T-helper 1 cell (primary cell): ENCODE data around the gene ZBED5.
A peak's percentile ranks its signal among the peaks of the same experiment; 100 is the strongest.

Experiments
- DNase-seq, 5 donors: peaks; one replicate each; pipeline ENCODE4 v3.0.0-alpha.2; 2012 to 2020

Gene ZBED5

DNA sequence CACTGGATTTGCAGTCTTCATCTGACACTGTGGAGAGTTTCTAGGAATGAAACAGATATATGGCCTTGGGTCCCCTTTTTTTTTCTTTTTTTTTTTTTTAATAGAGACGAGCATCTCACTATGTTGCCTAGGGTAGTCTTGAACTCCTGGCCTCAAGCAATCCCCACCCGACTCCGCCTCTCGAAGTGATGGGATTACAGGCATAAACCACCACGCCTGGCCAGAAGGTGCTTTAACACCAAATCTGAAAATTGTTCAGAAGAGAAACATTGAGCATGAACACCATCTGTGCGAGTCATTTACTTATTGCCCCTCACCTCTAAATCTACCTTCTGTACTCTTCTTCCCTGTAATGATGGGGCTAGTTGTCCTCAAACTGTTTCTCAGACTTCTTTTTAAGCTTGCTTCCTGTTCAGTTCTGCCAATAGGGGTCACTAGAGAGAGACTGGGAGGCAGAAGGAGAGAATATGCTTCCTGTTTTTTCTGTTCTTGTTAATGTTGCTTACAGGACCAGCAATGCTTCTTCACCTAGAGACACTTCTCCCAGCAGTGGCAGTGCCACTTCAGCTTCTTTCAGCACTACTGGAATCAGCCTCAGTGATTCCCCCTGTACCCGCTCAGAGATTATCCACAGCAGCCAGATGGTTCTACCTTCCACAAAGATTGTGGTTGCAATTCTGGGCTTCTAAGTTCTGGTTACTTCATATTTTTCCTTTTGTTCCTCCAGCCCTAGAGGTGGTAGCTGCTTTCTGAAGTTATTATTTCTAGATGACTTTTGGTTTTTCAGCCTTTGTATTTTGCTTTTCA is 20.8 kb upstream of the ZBED5 start:
- DNase-seq: peak in 2 of 5 donors; percentile 8 to 61

DNA sequence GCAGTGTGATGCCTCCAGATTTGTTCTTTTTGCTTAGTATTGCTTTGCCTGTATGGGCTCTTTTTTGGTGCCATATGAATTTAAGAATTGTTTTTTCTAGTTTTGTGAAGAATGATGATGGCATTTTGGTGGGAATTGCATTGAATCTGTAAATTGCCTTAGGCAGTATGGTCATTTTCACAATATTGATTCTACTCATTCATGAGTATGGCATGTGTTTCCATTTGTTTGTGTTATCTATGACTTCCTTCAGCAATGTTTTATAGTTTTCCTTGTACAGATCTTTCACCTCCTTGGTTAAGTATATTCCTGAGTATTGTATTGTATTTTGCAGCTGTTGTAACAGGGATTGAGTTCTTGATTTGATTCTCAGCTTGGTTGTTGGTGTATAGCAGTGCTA is 18.3 kb upstream of the ZBED5 start:
- DNase-seq: no peak

DNA sequence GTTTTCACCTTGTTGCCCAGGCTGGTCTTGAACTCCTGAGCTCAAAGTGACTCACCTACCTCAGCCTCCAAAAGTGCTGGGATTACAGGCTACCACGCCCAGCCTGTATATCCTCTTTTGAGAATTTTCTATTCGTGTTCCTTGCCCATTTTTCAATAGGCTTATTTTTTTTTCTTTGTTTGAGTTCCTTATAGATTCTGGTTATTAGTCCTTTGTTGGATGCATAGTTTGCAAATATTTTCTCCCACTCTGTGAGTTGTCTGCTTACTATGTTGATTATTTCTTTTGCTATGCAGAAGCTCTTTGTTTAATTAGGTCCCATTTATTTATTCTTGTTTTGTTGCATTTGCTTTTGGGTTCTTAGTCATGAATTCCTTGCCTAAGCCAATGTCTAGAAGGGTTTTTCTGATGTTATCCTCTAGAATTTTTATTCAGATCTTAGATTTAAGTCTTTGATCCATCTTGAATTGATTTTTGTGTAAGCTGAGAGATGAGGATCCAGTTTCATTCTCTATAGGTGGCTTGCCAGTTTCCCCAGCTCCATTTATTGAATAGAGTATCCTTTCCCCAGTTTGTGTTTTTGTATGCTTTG is 17.7 kb upstream of the ZBED5 start:
- DNase-seq: no peak

DNA sequence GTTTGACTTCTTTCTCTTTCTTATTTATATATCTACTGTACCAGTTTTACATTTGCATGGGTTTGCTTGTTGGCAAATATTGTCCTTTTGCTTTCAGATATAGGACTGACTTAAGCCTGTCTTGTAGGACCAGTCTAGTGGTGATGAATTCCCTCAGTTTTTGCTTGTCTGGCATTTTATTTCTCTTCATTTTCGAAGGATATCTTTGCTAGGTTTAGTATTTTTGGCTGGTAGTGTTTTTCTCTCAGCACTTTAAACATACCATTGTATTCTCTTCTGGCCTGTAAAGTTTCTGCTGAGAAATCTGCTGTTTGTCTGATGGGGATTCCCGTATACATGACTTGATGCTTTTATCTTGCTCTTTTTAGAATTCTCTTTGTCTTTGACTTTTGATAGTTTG is 14.2 kb upstream of the ZBED5 start:
- DNase-seq: no peak

DNA sequence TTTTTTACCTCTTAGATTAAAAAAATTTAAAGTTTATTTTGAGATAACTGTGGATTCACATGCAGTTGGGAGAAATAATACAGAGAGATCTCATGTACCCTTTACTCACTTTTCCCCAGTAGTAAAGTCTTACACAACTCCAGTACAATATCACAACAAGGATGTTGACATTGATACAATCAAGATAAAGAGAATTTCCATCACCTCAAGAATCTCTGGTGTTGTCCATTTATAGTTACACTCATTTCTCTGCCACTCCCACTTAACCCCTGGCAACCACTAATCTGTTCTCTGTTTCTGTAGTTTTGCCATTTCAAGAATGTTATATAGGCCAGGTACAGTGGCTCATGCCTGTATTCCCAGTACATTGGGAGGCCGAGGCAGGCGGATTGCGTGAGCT is 10.5 kb upstream of the ZBED5 start:
- no peak for DNase-seq

DNA sequence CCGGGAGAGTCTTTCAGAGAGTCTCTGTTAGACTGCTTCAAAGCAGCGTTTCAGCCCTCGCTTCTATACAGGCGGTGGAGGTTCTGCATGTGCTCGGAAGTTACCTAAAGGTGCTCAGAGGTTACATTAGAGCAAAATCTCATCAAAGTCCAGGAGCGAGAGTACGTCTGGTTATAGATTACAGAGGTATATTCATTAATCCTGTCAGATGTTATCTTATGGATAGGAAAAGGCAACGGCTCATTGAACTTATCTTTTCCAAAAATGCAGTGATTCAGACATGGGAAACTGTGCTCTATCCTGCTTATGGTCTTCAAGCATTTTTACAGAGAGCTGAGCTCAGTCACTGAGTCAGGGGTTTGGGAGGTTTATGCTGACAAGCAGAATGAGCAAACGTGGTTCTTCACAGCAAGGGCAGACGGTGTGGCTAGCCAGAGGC is 9.1 kb upstream of the ZBED5 start:
- no peak for DNase-seq

GRCh38 chr11:10865837-10866270 is 8.0 kb upstream of the ZBED5 start:
- DNase-seq: no peak

DNA sequence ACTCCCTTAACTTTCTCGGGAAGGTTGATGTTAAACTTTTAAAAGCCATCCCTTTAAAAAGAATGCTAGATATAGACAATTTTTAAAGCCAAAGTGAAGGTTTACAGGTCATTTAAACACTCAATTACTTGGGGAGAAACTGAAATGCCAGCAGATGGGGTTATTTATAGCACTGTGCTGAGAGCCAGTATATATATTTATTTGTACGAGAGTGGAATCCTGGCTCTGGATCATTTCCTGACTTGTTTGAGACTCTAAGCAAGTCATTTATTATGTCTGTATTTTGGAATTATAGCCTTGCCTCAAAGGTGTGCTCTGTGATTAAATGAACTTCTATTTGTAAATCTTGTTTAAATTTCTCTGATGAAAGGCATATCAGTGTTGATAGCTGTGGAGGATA is 6.8 kb upstream of the ZBED5 start:
- DNase-seq: no peak

- DNase-seq: no peak
Measured at GRCh38 chr11:10862446-10862845, 4.6 kb upstream of the ZBED5 start.

GRCh38 chr11:10861799-10862198 is 3.9 kb upstream of the ZBED5 start:
- no peak for DNase-seq

DNA sequence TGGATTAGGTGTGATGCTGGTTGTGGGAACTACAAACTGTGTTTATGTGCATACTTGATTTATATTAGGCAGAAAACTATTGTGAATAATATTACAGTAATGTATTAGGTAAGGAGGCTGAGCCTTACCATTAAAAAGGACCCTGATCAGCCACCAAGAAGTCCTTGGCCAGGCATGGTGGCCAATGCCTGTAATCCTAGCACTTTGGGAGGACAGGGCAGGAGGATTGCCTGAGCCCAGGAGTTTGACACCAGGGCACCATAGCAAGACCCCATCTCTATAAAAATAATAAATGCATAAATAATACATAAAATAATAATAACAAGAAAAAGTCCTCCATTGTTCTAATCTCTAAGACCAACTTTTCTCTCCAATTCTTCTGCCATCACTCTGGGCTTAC is 3.2 kb upstream of the ZBED5 start:
- no peak for DNase-seq

GRCh38 chr11:10858439-10859325 is 829 bp upstream of the ZBED5 start:
- DNase-seq: peak; percentile 8 to 52 (median 25)

DNA sequence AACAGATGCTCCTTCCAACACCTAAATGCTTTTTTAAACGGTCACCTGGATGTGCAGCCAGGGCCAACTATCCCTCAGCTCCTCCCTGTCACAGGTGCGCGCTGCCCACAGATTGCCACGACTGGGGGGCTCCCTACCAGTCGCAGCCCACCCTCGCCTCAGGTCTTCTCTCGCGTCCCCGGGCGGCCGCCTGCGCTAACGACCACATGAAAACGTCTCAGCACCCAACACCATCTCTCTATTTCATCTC is 469 bp downstream of the ZBED5 start:
- DNase-seq: no peak

DNA sequence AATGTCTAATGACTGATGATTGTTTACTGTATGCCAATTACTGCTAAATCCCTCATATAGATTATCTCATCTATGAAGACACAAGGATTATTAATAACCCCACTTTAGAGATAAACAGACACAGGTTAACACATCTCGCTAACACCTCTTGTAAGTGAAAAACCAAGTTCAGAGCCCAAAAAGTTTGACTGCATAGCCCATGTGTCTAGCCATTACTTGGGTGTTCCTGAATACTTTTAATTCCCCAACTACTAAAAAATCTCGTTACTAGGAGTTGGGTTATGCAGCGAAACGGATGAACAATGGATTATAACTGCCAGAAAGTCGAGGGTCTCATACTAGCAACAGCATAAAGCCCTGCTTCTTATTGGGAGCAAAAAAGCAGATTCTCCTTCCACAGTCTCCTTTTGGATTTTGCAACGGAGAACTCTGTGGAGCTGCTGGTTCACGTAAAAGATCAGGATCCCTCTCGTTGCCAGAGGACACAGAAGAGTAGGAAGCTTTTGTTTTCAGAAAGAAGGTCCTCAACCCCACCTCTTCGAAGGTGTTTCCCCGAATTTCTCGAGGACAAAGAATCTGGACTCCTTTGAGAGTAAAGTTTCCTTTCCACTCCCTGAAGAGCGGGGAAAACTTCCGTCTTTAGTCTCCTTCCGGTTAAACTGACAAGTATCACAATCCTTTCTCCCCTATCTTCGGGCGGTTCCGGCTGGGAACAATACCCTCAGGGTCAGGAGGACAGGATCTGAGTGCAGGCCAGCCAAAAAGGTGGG is 979 bp downstream of the ZBED5 start:
- DNase-seq: peak in 1 of 5 donors; percentile 26

DNA sequence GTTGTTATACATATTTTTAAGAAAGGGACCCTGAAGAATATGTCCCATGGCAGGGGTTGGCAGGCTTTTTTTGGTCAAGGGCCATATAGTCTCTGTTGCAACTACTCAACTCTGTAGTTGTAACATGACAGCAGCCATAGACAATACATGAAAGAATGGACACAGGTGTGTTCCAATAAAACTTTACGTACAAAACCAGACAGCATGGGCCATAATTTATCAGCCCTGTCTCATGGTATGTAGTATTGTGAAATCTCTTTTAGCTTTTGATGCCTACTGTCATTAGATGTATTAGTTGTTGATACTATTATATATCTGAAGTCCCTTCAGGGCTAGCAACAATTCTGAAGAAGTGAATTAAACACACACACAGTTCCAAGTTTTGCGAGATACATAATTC is 2.6 kb downstream of the ZBED5 start:
- DNase-seq: no peak

DNA sequence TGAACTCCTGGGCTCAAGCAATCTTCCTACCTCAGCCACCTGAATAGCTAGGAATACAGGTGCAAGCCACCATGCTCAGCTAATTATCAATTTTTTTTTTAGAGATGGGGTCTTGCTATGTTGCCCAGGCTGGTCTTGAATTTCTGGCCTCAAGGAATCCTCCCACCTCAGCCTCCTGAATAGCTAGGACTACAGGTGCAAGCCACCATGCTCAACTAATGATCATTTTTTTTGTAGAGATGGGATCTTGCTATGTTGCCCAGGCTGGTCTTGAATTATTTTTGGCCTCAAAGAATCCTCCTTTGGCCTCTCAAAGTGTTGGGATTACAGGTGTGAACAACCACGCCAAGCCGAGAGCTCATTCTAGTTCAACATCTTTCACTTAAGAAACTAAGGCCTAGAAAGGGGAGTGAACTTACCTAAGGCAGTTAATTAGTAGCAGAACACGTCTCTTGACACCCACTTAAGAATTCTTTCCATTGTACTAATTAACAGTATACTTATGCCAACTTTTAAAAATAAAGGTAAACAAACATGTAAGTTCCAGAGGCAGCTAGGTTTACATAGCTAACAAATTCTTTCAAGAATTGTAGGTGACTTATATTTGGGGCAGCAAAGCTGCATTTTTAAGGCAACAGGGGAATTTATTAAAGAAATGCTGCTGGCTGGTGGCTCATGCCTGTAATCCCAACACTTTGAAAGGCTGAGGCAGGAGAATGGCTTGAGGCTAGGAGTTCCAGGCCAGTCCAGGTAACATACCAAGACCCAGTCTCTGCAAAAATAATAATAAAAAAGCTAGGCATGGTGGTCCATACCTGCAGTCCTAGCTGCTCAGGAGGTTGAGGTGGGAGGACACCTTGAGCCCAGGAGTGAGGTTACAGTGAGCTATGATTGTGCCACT is 9.6 kb downstream of the ZBED5 start:
- no peak for DNase-seq

GRCh38 chr11:10846660-10847059 is 11.2 kb downstream of the ZBED5 start:
- DNase-seq: no peak

- no peak for DNase-seq
Measured at GRCh38 chr11:10845589-10845988, 12.3 kb downstream of the ZBED5 start.

GRCh38 chr11:10844796-10845195 is 13.1 kb downstream of the ZBED5 start:
- no peak for DNase-seq

DNA sequence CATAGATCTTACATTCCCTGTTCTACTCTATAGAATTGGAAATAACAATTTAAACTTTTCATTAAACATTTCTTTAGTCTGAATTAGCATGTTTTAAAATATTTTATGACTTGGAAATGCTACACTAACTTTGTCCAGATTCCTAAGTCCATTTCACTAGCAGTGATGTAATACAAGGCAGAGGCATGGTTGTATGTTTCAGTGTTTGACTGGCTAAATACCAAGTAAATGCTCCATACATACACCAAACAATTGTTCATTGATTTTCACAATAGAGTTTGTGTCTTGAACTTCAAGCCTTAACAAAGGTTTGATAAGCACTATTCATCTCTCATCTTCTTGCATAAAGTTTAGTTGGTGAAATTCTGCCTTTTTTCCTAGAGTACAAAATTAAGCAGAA is 13.5 kb downstream of the ZBED5 start:
- DNase-seq: no peak

DNA sequence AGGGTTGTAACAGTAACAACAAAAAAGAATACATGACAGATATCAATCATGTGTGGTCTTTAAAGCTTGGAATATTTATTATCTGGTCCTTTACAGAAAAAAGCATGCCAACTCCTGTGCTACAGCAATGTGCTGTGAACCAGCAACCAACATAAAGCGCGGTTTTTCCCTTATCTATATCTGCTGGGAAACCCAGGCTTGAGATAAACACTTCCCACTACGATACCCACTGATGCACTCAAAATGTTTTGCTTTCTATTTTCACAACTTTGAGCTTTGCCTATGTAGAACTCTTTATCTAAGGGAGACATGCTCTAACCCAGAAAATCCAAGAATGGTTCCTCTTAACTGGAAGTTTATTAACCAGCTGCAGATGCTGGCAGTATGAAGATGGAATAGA is 19.0 kb downstream of the ZBED5 start:
- no peak for DNase-seq

DNA sequence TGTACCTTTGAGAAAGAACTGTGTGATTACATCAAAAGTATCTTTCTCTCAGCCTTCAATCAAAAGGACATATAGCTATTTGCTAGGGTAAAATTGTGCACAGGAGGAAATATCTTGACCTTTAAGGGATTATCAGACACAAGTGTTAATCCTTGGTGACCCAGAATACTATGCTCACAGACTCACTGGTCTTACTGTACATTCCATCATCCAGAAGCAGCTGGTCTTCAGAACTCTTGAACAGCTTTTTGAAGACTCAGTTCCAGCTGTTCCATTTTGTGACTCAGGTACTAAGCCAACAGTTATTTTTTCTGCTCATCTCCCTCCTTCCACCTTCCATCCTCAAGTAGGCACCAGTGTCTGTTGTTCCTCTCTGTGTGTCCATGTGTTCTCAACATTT is 19.8 kb downstream of the ZBED5 start:
- DNase-seq: no peak
